Thoracic aorta (tissue), 2 donors: ENCODE results near the gene COX7B. TPM values are rescaled to one million over a fixed set of nuclear protein-coding genes. Genes with fewer than 3 reads are reported as not detected.

Source experiments
- ATAC-seq: fragments of 150-250 bp; one replicate; pipeline ENCODE4 v1.8.0; 2017; ENCODE audit warnings: low read depth; ENCODE audit not compliant: insufficient number of reproducible peaks, low FRiP score
- DNase-seq: peaks from one replicate; pipeline ENCODE4 v3.0.0-alpha.2; 2020; ENCODE audit warnings: low spot score
- H3K27ac ChIP-seq, 2 donors: fragments of 200-600 bp; sonication (generic); 1 replicate in 1 of 2; 2 replicates in 1 of 2; pipeline ENCODE4 v1.5.1; 2016; ENCODE audit warnings: mild to moderate bottlenecking in 2 of 2, moderate library complexity in 2 of 2
- H3K27me3 ChIP-seq: fragments of 200-600 bp; sonication (generic); replicated peaks from 2 replicates; pipeline ENCODE4 v1.6.0; 2016; ENCODE audit warnings: mild to moderate bottlenecking; ENCODE audit not compliant: insufficient read depth
- H3K36me3 ChIP-seq: fragments of 200-600 bp; sonication (generic); one replicate; pipeline ENCODE4 v1.5.1; 2016
- H3K4me1 ChIP-seq, 2 donors: fragments of 200-600 bp; sonication (generic); 1 replicate in 1 of 2; 2 replicates in 1 of 2; pipeline versions ENCODE4 v1.5.1 to v1.6.0; 2016; ENCODE audit warnings: low read depth in 2 of 2, mild to moderate bottlenecking in 1 of 2; ENCODE audit not compliant: control insufficient read depth in 1 of 2
- H3K4me3 ChIP-seq: fragments of 200-600 bp; sonication (generic); 2 replicates; pipeline ENCODE4 v1.5.1; 2016; ENCODE audit warnings: mild to moderate bottlenecking
- H3K9me3 ChIP-seq: fragments of 200-600 bp; sonication (generic); 2 replicates; pipeline ENCODE4 v1.5.1; 2016
- CTCF ChIP-seq: fragments of 200-600 bp; sonication (generic); IDR thresholded peaks from one replicate; pipeline ENCODE4 v1.5.1; 2019; ENCODE audit warnings: antibody characterized with exemption
- total RNA-seq, 2 donors: library from RNA; depleted of rRNA; stranded (reverse); fragments of >200 nt; gene quantifications; one replicate each; pipeline versions ENCODE4 v1.1.0 to v1.2.3, GENCODE V29; 2016

COX7B gene
- total RNA-seq, 2 donors from 2014 or later: 136 to 204 TPM

- Histone ChIP-seq H3K9me3 (no peaks in the 10 kb centered on the region), H3K27me3 (no peaks in the 10 kb centered on the region), H3K36me3 (no peaks in the 10 kb centered on the region), H3K4me3 (no peak overlapping the region), H3K27ac (no peak overlapping the region), H3K4me1 (peaks cover 0 to 6% of the 10 kb centered on the region in 2 donors)
- no peak for DNase-seq
- TF ChIP-seq CTCF: no peak
- ATAC-seq: no peak
These were observed 46.8 kb downstream of the COX7B start for GRCh38 chrX:77945910-77946545.

GRCh38 chrX:77946571-77946970 lies 47.3 kb downstream of the COX7B start:
- Histone ChIP-seq H3K4me3 (no peak overlapping the region), H3K27me3 (no peaks in the 10 kb centered on the region), H3K4me1 (peaks cover 0 to 6% of the 10 kb centered on the region in 2 donors), H3K36me3 (no peaks in the 10 kb centered on the region), H3K9me3 (no peaks in the 10 kb centered on the region), H3K27ac (no peak overlapping the region)
- ATAC-seq: no peak
- TF ChIP-seq CTCF: no peak
- DNase-seq: no peak

- no peak for DNase-seq
- TF ChIP-seq CTCF: no peak
- H3K27ac ChIP-seq: no peak overlapping the region
- H3K4me1 ChIP-seq: peaks cover 0 to 11% of the 10 kb centered on the region in 2 donors
- no peak for ATAC-seq
- no peaks in the 10 kb centered on the region for H3K27me3 ChIP-seq
- H3K4me3 ChIP-seq: no peak overlapping the region
- H3K9me3 ChIP-seq: no peaks in the 10 kb centered on the region
- H3K36me3 ChIP-seq: no peaks in the 10 kb centered on the region
These were observed 50.6 kb downstream of the COX7B start for GRCh38 chrX:77949840-77950239.

GRCh38 chrX:77952173-77952572 lies 52.9 kb downstream of the COX7B start:
- Histone ChIP-seq H3K27ac (no peak overlapping the region), H3K4me3 (no peak overlapping the region), H3K9me3 (no peaks in the 10 kb centered on the region), H3K36me3 (no peaks in the 10 kb centered on the region), H3K4me1 (peaks cover 0 to 11% of the 10 kb centered on the region in 2 donors), H3K27me3 (no peaks in the 10 kb centered on the region)
- ATAC-seq (no peak), DNase-seq (no peak)
- TF ChIP-seq CTCF: no peak

- TF ChIP-seq CTCF: no peak
- H3K4me1 ChIP-seq: peaks cover 0 to 11% of the 10 kb centered on the region in 2 donors
- no peaks in the 10 kb centered on the region for H3K27me3 ChIP-seq
- H3K9me3 ChIP-seq: no peaks in the 10 kb centered on the region
- no peak for DNase-seq
- H3K36me3 ChIP-seq: no peaks in the 10 kb centered on the region
- no peak for ATAC-seq
- H3K4me3 ChIP-seq: peak overlapping the region; percentile 9
- peak overlapping the region in 1 of 2 donors; percentile 53 for H3K27ac ChIP-seq
These were observed 54.0 kb downstream of the COX7B start for GRCh38 chrX:77953302-77953701.
